Activated naive CD8-positive, alpha-beta T cell treated with anti-CD3 and anti-CD28 coated beads, Interleukin-2, amount 50 U/mL, for 24 hours (primary cell): ENCODE results near the gene PTRH1.

Experiments
- ATAC-seq: fragments of 150-1000 bp; cut with Tn5 transposase; one replicate; pipeline ENCODE4 v1.10.0; 2021
- DNase-seq: peaks from one replicate; pipeline ENCODE4 v3.0.0; 2021
- H3K27ac Mint-ChIP-seq: one replicate; pipeline ENCODE4 v1.8.0; 2021; ENCODE audit warnings: mild to moderate bottlenecking, mixed read lengths
- H3K27me3 Mint-ChIP-seq: one replicate; pipeline ENCODE4 v1.8.0; 2021; ENCODE audit warnings: mixed read lengths
- H3K36me3 Mint-ChIP-seq: one replicate; pipeline ENCODE4 v1.8.0; 2021; ENCODE audit warnings: low read depth, mixed read lengths
- H3K4me1 Mint-ChIP-seq: one replicate; pipeline ENCODE4 v1.8.0; 2021; ENCODE audit warnings: mixed read lengths
- H3K4me3 Mint-ChIP-seq: one replicate; pipeline ENCODE4 v1.8.0; 2021; ENCODE audit warnings: mild to moderate bottlenecking, moderate library complexity, mixed read lengths
- H3K9me3 Mint-ChIP-seq: one replicate; pipeline ENCODE4 v1.8.0; 2021; ENCODE audit warnings: mixed read lengths

The PTRH1 gene

DNA sequence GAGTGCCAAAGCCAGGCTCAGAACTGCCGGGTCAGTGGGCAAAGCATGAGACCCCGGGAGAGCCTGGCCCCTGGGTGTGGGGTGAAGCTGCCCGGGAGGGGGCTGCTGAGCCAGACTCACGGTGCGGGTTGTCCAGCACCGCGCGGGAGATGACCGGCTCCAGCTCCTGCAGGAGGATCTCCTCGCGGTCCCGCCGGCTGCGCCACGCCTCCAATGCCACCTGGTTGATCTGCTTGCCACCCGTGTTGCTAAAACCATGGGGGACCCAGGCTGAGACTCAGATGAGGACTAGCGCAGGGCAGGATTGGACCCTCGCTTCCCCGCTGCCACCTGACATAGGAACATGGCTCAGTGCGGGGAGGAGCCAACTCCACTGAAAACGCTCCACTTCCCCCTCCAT lies 17.0 kb upstream of the PTRH1 start:
- ATAC-seq (no peak), DNase-seq (no peak)
- Mint-ChIP-seq H3K36me3 (peaks cover 1% of the 10 kb centered on the region), H3K27me3 (no peaks in the 10 kb centered on the region), H3K9me3 (no peaks in the 10 kb centered on the region), H3K4me3 (no peak overlapping the region), H3K27ac (no peak overlapping the region), H3K4me1 (peaks cover 18% of the 10 kb centered on the region)

DNA sequence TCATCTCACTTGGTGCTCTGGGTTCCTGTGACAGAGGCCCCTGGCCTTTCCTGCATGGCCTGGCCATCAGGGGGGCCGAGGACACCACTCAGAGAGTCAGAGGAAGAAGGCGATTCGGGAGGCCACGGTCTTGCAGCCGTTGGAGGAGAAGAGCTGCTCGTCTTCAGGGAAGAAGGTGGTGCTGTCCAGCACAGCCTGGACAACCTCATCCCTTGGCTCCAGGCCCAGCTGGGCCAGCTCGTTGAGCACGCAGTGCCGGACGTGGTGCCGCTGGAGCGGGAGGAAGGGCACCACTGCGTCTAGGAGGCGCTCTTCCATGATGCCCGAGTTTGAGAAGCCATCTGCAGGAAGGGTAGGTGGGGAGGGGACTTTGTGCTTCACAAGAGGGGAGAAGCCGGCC lies 16.5 kb upstream of the PTRH1 start:
- Mint-ChIP-seq H3K4me1 (peaks cover 18% of the 10 kb centered on the region), H3K4me3 (no peak overlapping the region), H3K36me3 (peaks cover 1% of the 10 kb centered on the region), H3K9me3 (no peaks in the 10 kb centered on the region), H3K27ac (no peak overlapping the region), H3K27me3 (no peaks in the 10 kb centered on the region)
- ATAC-seq (no peak), DNase-seq (no peak)

DNA sequence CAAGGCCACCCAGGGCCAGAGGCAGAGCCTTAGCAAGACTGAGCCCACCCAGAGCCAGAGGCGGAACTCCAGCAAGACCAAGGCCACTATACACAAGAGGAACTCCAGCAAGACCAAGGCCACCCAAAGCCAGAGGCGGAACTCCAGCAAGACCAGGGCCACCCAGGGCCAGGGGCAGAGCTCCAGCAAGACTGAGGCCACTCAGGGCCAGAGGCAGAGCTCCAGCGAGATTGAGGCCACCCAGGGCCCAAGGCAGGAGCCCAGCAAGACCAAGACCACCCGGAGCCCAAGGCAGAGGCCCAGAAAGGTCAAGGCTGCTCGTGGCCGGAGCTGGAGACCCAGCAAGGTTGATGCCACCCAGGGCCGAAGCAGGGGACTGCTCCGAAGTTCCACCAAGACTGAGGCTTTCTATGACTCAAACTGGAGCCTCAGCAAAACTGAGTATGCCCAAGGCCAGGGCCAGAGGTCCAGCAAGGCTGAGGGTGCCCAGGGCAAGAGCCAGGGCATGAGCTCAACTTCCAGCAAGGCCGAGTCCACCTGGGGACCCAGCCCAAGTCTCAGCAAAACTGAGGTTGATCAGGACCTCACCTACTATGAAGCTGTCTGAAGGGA lies 15.4 kb upstream of the PTRH1 start:
- no peaks in the 10 kb centered on the region for H3K27me3 Mint-ChIP-seq
- H3K27ac Mint-ChIP-seq, result no peak overlapping the region
- no peaks in the 10 kb centered on the region for H3K9me3 Mint-ChIP-seq
- H3K4me1 Mint-ChIP-seq, result peaks cover 18% of the 10 kb centered on the region
- ATAC-seq, result no peak
- no peak overlapping the region for H3K4me3 Mint-ChIP-seq
- H3K36me3 Mint-ChIP-seq, result peaks cover 1% of the 10 kb centered on the region
- DNase-seq, result no peak

DNA sequence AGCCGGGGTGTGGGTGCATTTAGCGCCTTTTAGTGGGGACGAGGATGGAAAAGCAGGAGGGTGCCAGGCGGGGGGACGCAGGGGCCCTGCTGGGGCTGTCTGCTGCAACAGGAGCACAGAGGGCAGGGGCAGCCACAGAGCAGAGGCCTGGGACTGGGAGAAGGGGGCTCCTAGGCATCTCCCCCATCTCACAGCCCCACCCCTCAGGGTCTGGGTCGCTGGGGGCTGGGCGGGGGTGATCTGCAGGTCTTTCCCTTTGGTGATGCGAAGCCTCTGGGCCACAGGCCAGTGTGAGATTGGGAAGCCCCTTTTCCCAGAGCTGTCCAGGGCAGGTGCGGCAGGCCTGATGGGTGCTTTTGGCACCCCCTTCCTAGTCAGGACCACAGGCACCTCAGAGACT lies 14.8 kb upstream of the PTRH1 start:
- ATAC-seq (no peak), DNase-seq (no peak)
- Mint-ChIP-seq H3K9me3 (no peaks in the 10 kb centered on the region), H3K4me3 (no peak overlapping the region), H3K27ac (no peak overlapping the region), H3K36me3 (peaks cover under 1% of the 10 kb centered on the region), H3K4me1 (peaks cover 13% of the 10 kb centered on the region), H3K27me3 (no peaks in the 10 kb centered on the region)

DNA sequence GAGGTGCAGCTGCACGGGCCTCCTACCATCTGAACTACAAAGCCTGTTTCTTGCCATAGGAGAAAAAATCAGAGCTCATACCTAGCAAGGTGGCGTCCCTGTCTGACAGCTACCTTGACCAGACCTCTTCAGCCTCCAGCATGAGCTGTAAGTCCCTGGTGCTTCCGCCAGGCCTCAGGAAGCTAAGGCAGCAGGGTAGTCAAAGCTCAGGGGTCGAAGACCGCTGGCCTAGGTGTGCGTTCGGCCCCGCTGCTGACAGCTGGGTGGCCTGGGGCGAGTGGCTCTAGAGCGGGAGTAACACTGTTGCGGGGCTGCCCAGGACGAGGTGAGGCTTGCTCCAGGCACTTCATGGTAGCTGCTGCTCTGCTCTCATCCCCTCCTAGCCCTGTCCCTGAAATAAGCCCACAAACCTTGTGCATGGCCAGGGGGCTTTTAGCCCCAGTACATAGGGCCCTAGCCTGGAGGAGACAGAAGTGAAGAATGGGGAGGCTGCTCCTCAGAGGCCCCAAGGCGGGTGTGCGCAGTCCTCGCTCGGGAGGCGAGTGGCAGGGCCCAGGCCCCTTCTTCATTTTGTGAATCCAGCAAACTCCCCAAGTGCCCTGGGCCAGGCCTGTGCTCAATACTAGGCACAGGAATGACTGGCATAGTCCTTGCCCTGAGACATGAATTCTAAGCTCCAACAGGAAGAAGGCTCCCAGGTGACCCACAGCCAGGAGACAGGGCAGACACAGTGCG lies 14.2 kb upstream of the PTRH1 start:
- DNase-seq (no peak), ATAC-seq (no peak)
- H3K36me3 Mint-ChIP-seq, result no peaks in the 10 kb centered on the region
- H3K27ac Mint-ChIP-seq, result no peak overlapping the region
- H3K4me1 Mint-ChIP-seq, result peaks cover 12% of the 10 kb centered on the region
- H3K4me3 Mint-ChIP-seq, result no peak overlapping the region
- H3K9me3 Mint-ChIP-seq, result no peaks in the 10 kb centered on the region
- H3K27me3 Mint-ChIP-seq, result no peaks in the 10 kb centered on the region

DNA sequence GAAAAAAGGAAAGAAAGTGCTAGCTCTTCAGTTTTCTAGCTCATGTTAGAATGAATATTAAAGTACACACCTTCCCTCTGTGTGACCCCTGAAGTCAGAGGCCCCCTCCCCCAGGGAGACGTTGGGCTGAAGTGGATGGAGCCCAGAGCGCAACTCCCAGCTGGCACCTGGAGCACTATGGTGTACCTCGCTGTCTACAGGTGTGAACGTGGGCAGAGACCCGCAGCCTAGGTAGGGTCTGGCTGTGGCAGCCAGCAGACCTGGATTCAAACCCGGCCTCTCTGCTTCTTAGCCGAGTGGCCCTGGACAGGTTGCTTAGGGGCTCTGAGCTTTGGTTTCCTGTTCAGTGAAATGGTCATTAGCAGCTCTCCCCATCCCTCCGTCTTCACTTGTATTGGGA lies 13.3 kb upstream of the PTRH1 start:
- Mint-ChIP-seq H3K36me3 (no peaks in the 10 kb centered on the region), H3K9me3 (no peaks in the 10 kb centered on the region), H3K27me3 (no peaks in the 10 kb centered on the region), H3K4me3 (no peak overlapping the region), H3K4me1 (peaks cover 4% of the 10 kb centered on the region), H3K27ac (no peak overlapping the region)
- ATAC-seq (no peak), DNase-seq (no peak)

DNA sequence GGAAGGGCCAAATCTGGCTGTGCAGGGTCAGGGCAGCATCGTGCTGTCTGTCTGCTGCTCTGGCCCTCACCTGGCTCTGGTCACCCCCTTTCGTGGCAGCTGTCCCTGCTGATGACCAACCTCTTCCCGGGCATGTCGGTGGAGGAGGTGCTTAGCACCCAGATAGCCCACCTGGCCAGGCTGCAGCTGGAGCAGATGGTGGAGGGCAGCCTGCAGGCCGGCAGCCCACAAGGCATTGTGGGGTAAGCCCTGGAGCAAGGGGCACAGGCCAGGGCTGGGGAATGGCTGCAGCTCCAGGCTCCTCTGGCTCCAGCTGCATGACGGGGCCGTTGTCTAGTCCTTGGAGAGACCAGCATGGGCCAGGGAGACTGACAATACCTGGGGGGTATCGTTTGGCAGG lies 11.4 kb upstream of the PTRH1 start:
- no peaks in the 10 kb centered on the region for H3K27me3 Mint-ChIP-seq
- H3K36me3 Mint-ChIP-seq, result no peaks in the 10 kb centered on the region
- H3K9me3 Mint-ChIP-seq, result no peaks in the 10 kb centered on the region
- ATAC-seq, result no peak
- no peak overlapping the region for H3K27ac Mint-ChIP-seq
- no peaks in the 10 kb centered on the region for H3K4me1 Mint-ChIP-seq
- no peak overlapping the region for H3K4me3 Mint-ChIP-seq
- DNase-seq, result no peak

DNA sequence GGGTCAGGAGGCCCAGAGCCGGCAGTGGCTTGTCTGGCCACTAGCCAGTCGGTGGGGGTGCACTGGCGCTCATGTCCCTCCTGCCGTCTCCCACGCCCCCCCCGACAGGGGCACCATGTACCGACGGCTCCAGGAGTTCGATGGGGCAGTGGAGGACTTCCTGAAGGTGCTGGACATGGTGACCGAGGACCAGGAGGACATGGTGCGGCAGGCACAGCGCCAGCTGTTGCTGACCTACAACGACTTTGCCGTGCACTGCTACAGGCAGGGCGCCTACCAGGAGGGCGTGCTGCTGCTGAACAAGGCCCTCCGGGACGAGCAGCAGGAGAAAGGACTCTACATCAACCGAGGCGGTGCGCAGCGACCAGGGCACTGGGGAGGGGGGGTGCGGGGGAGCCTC lies 8.5 kb upstream of the PTRH1 start:
- Mint-ChIP-seq H3K4me3 (no peak overlapping the region), H3K4me1 (peaks cover 22% of the 10 kb centered on the region), H3K27me3 (no peaks in the 10 kb centered on the region), H3K36me3 (no peaks in the 10 kb centered on the region), H3K27ac (no peak overlapping the region), H3K9me3 (no peaks in the 10 kb centered on the region)
- ATAC-seq (no peak), DNase-seq (no peak)

DNA sequence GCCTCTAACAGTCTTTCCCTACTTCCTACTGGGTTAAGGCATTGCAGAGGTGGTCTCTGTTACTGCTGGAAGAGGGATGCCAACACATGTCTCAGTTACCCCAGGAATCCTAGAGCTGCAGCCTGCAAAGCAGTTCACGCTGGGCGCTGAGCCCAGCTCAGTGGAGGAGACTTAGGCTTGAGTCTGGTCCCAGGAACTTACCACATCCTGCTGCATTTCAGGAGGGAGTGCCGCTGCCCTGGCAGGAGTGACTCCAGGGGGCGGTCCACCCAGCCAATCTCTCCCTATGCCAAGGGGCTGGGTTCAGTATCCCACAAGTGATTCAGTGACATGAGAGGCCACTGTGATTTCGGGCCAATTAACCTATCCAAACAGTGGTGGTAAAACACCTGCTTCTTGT lies 8.0 kb upstream of the PTRH1 start:
- Mint-ChIP-seq H3K4me1 (peaks cover 22% of the 10 kb centered on the region), H3K9me3 (no peaks in the 10 kb centered on the region), H3K4me3 (no peak overlapping the region), H3K36me3 (no peaks in the 10 kb centered on the region), H3K27me3 (no peaks in the 10 kb centered on the region), H3K27ac (no peak overlapping the region)
- ATAC-seq (no peak), DNase-seq (no peak)

DNA sequence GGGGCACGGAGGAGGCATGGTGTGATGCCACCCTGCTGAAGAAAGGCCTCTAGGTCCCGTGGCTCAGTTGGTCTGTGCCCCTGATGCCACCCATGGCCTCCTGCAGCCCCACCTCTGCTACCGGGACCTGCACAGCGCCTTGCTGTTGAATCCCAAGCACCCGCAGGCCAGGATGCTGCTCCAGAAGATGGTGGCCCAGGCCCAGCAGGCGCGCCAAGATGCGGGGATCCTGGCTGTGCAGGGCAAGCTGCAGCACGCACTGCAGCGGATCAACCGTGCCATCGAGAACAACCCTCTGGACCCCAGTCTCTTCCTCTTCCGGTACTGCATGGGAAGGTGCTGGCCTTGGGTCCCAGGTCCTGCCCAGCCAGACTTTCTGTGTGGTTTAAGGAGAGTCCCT lies 7.5 kb upstream of the PTRH1 start:
- no peaks in the 10 kb centered on the region for H3K9me3 Mint-ChIP-seq
- DNase-seq (no peak), ATAC-seq (no peak)
- no peaks in the 10 kb centered on the region for H3K36me3 Mint-ChIP-seq
- H3K27ac Mint-ChIP-seq, result no peak overlapping the region
- H3K27me3 Mint-ChIP-seq, result no peaks in the 10 kb centered on the region
- H3K4me3 Mint-ChIP-seq, result no peak overlapping the region
- H3K4me1 Mint-ChIP-seq, result peaks cover 22% of the 10 kb centered on the region

DNA sequence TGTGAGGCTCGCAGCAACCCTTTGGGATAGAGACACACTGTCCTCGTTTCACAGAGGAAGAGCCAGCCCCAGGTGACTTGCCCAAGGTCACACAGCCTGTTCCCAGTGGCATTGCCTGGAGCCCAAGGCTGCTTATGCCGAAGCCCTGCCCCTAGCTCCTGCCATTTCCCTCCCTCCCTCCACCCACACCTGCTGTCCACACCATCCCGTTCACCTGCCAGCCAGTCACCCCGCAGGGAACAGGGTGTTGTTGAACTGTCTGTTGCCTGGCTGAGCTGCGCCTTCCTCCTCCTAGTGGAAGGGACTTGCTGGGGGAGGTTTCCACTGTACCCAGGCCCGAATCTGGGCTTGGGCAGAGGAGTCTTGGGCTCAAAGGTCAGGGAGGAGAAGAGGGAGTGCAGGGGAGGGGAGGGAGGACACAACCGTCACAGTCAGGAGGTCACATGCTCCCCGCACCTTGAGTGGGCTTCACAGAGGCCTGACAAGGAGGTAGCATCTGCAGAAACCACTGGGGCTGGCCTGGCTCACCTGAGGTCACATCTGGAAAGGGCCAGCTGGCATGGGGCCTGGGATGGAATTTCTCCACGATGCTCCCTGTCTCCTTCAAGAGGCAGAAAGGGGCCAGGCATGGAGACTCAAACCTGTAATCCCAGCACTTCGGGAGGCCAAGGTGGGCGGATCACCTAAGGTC lies 6.7 kb upstream of the PTRH1 start:
- Mint-ChIP-seq H3K27me3 (no peaks in the 10 kb centered on the region), H3K9me3 (no peaks in the 10 kb centered on the region), H3K36me3 (no peaks in the 10 kb centered on the region), H3K27ac (peak overlapping the region; percentile 31), H3K4me3 (no peak overlapping the region), H3K4me1 (peaks cover 22% of the 10 kb centered on the region)
- DNase-seq, result no peak
- ATAC-seq, result no peak

DNA sequence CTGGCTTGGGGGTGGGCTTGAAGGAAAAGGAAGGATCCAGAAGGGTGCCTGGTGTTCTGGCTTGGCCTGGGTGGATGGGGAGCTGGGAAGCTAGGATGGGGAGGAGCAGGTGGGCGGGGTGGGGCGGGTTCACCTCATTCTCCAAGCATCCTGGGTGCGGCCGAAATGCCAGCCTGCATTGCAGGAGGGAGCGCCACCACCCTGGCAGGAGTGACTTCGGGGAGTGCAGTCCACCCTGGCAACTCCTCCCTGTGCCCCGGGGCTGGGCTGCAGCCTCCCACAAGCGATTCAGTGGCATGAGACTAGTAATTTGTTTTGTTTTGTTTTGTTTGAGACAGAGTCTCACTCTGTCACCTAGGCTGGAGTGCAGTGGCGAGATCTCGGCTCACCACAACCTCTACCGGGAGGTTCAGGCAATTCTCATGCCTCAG lies 5.9 kb upstream of the PTRH1 start:
- no peaks in the 10 kb centered on the region for H3K9me3 Mint-ChIP-seq
- H3K4me1 Mint-ChIP-seq, result peaks cover 22% of the 10 kb centered on the region
- no peak overlapping the region for H3K4me3 Mint-ChIP-seq
- no peaks in the 10 kb centered on the region for H3K36me3 Mint-ChIP-seq
- DNase-seq (no peak), ATAC-seq (no peak)
- peak overlapping the region; percentile 31 for H3K27ac Mint-ChIP-seq
- H3K27me3 Mint-ChIP-seq, result no peaks in the 10 kb centered on the region

DNA sequence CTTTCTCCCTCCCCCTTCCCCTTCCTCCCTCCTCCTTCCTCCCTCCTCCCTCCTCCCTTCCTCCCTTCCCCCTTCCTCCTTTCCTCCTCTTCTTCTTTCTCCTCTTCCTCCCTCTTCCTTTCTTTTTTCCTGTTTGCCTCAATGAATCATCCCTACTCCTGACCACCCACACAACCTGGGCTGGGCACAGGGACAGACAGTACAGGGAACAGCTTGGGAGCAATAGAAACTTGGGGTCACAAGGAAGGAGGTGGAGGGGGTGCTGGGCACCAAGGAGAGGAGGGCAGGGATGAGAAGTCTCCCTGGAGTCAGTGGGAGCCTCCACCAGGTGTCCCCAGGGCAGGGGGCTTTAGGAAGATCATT lies 5.4 kb upstream of the PTRH1 start:
- Mint-ChIP-seq H3K9me3 (no peaks in the 10 kb centered on the region), H3K4me1 (peaks cover 28% of the 10 kb centered on the region), H3K36me3 (no peaks in the 10 kb centered on the region), H3K4me3 (no peak overlapping the region), H3K27ac (peak overlapping the region; percentile 29), H3K27me3 (no peaks in the 10 kb centered on the region)
- no peak for ATAC-seq
- DNase-seq, result no peak

DNA sequence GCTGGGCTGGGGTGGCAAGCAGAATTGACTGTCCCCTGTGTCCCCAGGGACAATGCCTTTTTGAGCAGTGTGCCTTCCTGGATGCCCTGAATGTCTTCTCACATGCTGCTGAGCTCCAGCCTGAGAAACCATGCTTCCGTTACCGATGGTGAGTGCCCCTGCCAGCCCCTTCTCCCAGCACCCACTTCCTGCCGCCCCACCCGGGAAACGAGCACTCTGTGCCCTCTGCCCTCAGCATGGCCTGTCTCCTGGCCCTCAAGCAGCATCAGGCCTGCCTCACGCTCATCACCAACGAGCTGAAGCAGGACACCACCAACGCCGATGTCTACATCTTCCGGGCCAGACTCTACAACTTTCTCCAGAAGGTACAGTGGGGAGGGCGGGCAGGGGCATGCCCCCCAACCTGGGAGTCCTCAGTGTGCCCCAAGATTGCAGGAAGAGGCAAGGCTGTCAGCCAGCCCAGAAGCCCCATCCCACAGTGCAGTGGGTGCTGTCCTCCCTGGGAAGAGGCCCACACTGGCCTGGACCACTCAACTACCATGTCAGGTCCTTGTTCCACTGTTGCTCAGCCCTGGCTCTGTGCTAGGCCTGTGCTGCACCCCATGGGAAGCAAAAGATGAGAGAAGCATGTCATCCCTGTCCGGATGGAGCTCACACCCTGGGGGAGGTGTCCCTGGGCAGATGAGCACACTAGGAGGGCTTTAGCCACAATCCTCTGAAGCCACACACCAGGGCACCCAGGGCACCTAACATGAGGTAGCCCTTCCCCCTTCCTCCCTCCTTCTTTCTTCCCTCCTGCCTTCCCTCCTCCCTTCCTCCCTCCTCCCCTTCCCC lies 4.8 kb upstream of the PTRH1 start:
- H3K27me3 Mint-ChIP-seq, result no peaks in the 10 kb centered on the region
- H3K27ac Mint-ChIP-seq, result peak overlapping the region; percentile 90
- DNase-seq (peak; percentile 32), ATAC-seq (no peak)
- no peaks in the 10 kb centered on the region for H3K9me3 Mint-ChIP-seq
- peaks cover 28% of the 10 kb centered on the region for H3K4me1 Mint-ChIP-seq
- peak overlapping the region; percentile 56 for H3K4me3 Mint-ChIP-seq
- no peaks in the 10 kb centered on the region for H3K36me3 Mint-ChIP-seq

DNA sequence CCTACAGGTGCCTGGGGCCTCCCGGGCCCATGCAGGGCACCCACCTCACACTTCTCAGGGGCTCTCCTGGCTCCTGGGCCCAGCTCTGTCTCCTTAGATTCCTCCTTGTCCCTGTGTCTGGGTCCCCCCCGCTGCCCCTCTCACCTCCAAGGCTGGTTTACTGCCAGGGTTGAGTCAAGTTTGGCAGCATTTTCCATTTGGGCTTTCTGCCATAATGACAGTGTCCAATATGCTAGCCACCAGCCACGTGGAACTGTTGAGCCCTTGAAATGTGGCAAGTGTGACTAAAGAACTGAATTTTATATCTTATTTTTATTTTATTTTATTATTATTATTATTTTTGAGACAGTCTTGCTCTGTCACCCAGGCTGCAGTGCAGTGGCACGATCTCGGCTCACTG lies 2.3 kb upstream of the PTRH1 start:
- no peak overlapping the region for H3K27ac Mint-ChIP-seq
- no peaks in the 10 kb centered on the region for H3K9me3 Mint-ChIP-seq
- no peak overlapping the region for H3K4me3 Mint-ChIP-seq
- peaks cover 33% of the 10 kb centered on the region for H3K4me1 Mint-ChIP-seq
- no peak for DNase-seq
- ATAC-seq, result no peak
- H3K27me3 Mint-ChIP-seq, result no peaks in the 10 kb centered on the region
- no peaks in the 10 kb centered on the region for H3K36me3 Mint-ChIP-seq
